Activated naive CD4-positive, alpha-beta T cell treated with Interleukin-2 at 50 U/mL for 16 hours (primary cell): ENCODE results near the gene HS6ST3.

ENCODE experiments used
- DNase-seq: peaks from one replicate; pipeline ENCODE4 v3.0.0-alpha.2; 2020

The HS6ST3 gene

DNA sequence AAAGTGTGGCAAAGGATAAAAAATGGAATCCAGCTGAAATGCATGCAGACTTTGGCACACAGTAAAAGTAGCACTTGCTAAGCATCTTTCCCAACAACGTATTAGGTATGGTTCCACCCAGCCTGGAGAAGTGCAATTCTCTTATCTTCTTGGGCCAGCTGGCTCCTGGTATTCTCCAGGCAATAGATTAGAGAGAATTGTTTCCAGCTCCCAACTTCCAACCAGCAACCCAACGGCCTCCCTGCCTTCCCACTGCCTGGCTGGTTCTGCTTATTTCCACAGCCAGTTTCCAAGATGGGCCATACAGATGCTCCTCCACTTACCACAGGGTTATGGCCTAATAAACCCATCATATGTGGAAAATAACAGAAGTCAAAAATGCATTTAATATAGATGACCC is 771.0 kb downstream of the HS6ST3 start:
- no peak for DNase-seq

DNA sequence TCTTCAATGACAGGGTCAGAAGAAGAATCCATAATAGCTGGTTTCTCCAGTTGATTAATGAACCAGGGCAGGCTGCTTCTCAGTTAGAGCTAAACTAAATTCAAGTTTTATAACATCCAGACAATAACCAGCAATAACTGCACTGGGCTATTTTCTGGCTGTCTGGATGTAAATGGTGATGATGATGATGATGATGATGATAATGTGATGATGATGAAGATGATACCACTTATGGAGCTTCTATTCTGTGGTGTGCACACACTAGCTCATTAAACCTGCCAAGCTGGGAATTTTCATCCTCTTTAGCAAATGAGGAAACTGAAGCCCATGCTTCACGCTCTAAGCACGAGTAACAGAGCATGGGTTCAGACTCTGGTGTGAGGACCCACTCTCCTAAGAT is 772.2 kb downstream of the HS6ST3 start:
- no peak for DNase-seq

- no peak for DNase-seq
Measured at GRCh38 chr13:96862999-96863398, 773.1 kb downstream of the HS6ST3 start.

GRCh38 chr13:96871469-96871868 is 781.6 kb downstream of the HS6ST3 start:
- DNase-seq, result no peak

DNA sequence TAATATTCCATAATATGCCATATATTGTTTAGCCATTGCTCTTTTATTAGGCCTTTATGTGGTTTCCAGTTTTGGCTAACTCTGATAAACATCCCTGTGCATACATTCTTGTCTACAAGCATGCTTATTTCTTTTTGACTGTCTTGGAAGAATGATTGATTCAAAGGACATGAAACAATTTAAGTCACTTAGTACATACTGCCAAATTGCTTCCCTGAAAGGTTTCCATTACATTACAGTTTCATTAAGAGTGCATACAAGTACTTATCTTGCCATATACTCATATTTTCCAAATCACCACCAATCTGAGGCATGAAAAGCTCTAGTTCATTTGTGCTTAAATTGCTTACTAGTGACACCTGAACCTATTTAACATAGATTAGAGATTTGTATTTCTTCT is 790.5 kb downstream of the HS6ST3 start:
- DNase-seq, result no peak
